Muscle layer of duodenum (tissue), 2 donors: Measurements from ENCODE around the gene EPHA8.

Source experiments
- H3K27ac ChIP-seq: one replicate; pipeline ENCODE4 v1.7.0; 2013; ENCODE audit warnings: mild to moderate bottlenecking, low read length
- H3K27me3 ChIP-seq: one replicate; pipeline ENCODE4 v1.7.0; 2013; ENCODE audit warnings: low read depth, mild to moderate bottlenecking, control low read depth, low read length
- H3K36me3 ChIP-seq, 2 donors: one replicate each; pipeline ENCODE4 v1.7.0; 2013; ENCODE audit warnings: low read length in 2 of 2, control low read depth in 1 of 2, mild to moderate bottlenecking in 1 of 2; ENCODE audit not compliant: insufficient read depth in 2 of 2, control insufficient read depth in 1 of 2
- H3K4me1 ChIP-seq, 2 donors: one replicate each; pipeline ENCODE4 v1.7.0; 2013; ENCODE audit warnings: low read length in 2 of 2, mild to moderate bottlenecking in 2 of 2, control low read depth in 1 of 2, moderate library complexity in 1 of 2; ENCODE audit not compliant: insufficient read depth in 2 of 2, control insufficient read depth in 1 of 2
- H3K4me3 ChIP-seq, 2 donors: one replicate each; pipeline ENCODE4 v1.7.0; 2013; ENCODE audit warnings: low read length in 2 of 2, low read depth in 1 of 2, mild to moderate bottlenecking in 1 of 2
- H3K9me3 ChIP-seq, 2 donors: one replicate each; pipeline ENCODE4 v1.7.0; 2013; ENCODE audit warnings: low read length in 2 of 2, control low read depth in 1 of 2, mild to moderate bottlenecking in 1 of 2; ENCODE audit not compliant: control insufficient read depth in 1 of 2
- donor health status: healthy.

EPHA8 gene

DNA sequence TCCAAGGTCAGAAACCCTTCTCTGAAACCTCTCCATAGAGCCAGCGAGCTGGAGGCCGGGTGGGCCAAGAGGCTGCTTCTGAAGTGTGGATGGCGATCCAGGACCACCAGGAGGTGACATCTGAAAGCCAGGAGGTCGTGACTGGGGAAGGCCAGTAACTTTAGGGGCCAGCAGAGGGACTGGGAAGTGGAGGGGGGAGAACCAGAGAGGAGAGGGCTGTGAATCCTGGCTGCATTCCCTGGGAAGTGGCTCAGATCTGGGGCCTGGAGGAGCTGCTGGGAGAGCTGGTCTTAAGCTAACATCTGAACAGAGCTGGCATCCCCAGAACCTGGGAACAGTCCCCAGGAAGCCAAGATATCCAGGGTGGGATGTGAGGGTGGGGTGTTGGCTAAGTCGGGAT, 11.3 kb upstream of the EPHA8 start:
- no peaks in the 10 kb centered on the region for H3K9me3 ChIP-seq
- H3K27ac ChIP-seq = no peak overlapping the region
- H3K4me3 ChIP-seq = no peak overlapping the region
- no peaks in the 10 kb centered on the region for H3K36me3 ChIP-seq
- peaks cover 3 to 4% of the 10 kb centered on the region in 2 donors for H3K4me1 ChIP-seq
- peaks cover 17% of the 10 kb centered on the region for H3K27me3 ChIP-seq

DNA sequence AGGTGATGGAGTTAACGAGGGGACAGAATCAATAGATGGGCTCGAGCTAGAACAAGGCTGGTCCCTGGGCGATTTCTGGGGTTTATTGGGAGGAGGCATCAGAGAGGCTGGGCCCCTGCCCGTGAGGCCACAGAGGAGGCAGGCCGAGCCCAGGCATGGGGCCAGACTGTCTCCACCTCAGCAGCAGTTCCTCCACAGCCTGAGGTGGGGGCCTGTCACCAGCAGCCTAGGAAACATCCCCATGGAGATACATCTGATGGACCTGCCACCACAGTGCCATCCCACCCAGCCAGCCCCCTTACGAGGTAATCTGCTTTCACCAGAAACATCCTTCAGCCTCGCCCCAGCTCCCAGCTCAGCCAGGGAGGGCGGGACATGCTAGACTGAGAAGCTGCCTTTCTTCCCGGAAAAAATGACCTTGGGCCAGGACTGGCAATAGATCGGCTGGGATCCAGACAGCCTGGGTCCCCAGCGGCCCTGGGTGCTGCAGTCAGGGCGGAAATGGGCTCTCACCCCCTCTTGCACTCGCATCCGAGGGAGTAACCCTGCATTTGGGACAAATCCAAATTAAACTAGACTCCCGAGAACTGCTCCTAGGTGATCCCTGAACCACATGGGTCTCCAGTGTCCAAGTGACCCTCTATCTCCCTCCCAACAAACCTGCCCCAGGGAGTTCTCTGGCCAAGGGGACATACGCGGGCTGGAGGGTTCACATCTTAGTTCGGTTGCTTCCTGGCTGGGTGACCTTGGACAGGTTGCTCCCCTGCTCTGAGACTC, 10.0 kb upstream of the EPHA8 start:
- Histone ChIP-seq H3K27me3 (peaks cover 13% of the 10 kb centered on the region), H3K27ac (no peak overlapping the region), H3K36me3 (no peaks in the 10 kb centered on the region), H3K4me1 (peaks cover 3 to 4% of the 10 kb centered on the region in 2 donors), H3K9me3 (no peaks in the 10 kb centered on the region), H3K4me3 (no peak overlapping the region)

DNA sequence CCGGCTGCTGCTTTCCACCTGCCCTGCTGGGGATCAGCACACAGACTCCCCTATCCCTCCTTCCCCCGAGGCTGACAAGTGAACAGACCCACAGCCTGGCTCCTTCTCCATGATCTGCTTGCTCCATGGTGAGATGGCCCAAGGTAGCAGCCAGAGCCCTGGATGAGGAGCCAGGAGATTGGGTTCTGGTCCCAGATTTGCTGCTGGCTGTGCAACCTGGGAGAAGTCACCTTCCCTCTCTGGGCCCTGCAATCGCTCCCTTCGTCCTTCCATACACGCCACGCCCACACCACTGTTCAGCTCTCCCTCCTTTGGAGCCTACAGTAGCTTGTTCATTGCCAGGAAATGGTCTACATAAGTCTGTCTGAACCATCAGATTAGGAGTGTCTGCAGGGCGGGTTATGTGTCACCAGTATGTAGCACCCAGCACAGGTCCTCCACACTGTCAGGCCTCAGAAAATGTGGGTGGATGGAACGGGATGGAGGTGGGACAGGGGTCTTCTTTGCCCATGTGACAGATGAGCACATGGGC, 9.2 kb upstream of the EPHA8 start:
- no peak overlapping the region for H3K4me3 ChIP-seq
- no peak overlapping the region for H3K27ac ChIP-seq
- H3K4me1 ChIP-seq = peaks cover 3 to 4% of the 10 kb centered on the region in 2 donors
- no peaks in the 10 kb centered on the region for H3K9me3 ChIP-seq
- no peaks in the 10 kb centered on the region for H3K36me3 ChIP-seq
- peaks cover 13% of the 10 kb centered on the region for H3K27me3 ChIP-seq

DNA sequence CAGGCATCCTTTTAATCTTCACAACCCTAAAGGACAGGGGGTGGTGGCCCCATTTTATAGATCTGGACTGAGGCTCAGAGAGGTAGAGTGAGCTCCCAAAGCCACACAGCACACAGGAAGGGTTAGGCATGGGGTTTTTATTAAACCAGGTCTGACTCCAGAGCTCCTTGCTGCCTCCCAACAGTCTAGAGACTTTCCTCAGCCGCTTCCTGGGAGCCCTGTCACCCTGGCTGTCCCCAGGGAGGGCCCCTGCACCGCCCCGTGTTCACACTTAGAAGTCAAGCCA, 8.0 kb upstream of the EPHA8 start:
- Histone ChIP-seq H3K9me3 (no peaks in the 10 kb centered on the region), H3K27ac (no peak overlapping the region), H3K36me3 (no peaks in the 10 kb centered on the region), H3K4me1 (peaks cover 3 to 4% of the 10 kb centered on the region in 2 donors), H3K4me3 (no peak overlapping the region), H3K27me3 (peaks cover 13% of the 10 kb centered on the region)

GRCh38 chr1:22556391-22557104, 6.7 kb upstream of the EPHA8 start:
- Histone ChIP-seq H3K36me3 (no peaks in the 10 kb centered on the region), H3K27ac (no peak overlapping the region), H3K27me3 (peaks cover 17% of the 10 kb centered on the region), H3K4me3 (no peak overlapping the region), H3K9me3 (no peaks in the 10 kb centered on the region), H3K4me1 (peaks cover 3 to 4% of the 10 kb centered on the region in 2 donors)

GRCh38 chr1:22557341-22557950, 5.8 kb upstream of the EPHA8 start:
- Histone ChIP-seq H3K27ac (no peak overlapping the region), H3K4me1 (peaks cover 3 to 4% of the 10 kb centered on the region in 2 donors), H3K36me3 (no peaks in the 10 kb centered on the region), H3K4me3 (no peak overlapping the region), H3K27me3 (peaks cover 25% of the 10 kb centered on the region), H3K9me3 (no peaks in the 10 kb centered on the region)

DNA sequence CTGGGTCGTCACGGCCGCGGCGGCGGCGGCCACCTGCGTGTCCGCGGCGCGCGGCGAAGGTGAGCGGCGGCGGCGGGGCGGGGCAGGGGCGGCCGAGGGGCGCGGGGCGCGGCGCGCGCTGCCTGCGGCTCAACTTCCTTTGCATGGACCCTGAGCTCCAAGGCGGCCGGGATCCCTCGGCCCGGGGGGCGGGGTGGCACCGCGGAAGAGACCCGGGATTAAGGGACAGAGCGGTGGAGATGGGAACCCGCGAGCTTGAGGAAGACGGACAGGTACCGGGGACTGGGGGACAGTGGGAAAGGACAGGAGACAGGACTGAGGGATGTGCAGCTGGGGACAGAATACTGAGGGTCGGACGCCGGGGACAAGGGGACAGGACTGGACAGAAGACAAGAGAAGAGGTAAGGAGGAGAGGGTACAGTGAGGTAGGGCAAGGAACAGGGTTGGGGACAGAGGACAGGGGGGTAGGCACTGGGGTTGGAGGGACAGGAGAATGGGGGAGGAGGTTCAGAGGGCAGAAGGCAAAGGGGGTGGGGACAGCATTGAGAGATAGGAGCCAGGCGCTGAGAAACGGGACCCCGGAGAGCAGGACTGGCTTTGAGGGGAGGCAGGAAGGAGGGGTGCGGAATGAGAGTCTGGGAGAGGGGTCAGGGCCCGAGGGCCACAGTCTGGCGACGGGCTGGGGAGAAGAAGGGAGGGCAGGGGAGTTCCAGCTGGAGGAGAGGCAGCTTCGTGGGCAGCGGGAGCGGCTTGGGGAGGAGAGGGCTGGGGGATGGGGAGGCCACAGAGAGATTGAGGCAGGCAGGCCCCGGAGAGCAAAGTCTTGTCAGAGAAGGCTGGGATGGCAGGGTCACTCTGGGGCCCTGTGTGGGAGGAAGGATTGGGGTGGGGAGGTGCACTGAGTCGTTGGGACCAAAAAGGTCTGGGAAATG, 648 bp downstream of the EPHA8 start:
- no peak overlapping the region for H3K27ac ChIP-seq
- H3K9me3 ChIP-seq = no peaks in the 10 kb centered on the region
- peaks cover 0 to 7% of the 10 kb centered on the region in 2 donors for H3K4me1 ChIP-seq
- H3K4me3 ChIP-seq = no peak overlapping the region
- H3K36me3 ChIP-seq = no peaks in the 10 kb centered on the region
- H3K27me3 ChIP-seq = peaks cover 39% of the 10 kb centered on the region

- Histone ChIP-seq H3K4me1 (peaks cover 0 to 7% of the 10 kb centered on the region in 2 donors), H3K4me3 (no peak overlapping the region), H3K27me3 (peaks cover 34% of the 10 kb centered on the region), H3K9me3 (no peaks in the 10 kb centered on the region), H3K27ac (no peak overlapping the region), H3K36me3 (no peaks in the 10 kb centered on the region)
Observed at GRCh38 chr1:22566161-22566560, 2.9 kb downstream of the EPHA8 start.

DNA sequence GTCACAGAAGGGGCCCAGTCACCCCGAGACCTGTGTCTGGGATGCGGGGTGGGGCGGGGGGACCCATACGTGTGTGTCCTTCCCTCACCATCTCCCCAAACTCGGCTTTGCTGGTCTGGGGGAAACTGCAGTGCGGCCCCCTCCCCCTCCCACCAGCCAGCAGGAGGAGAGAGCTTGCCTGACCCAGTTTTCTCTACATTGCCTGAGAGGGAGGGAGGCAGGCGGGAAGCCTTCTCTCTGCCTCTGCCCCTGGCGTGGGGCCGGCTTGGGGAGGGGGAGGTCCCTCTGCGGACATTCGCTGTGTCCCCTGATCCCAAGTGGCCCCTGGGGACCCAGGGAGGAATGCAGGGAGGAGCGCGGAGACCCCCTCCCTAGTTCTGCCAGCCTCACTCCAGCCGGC, 3.9 kb downstream of the EPHA8 start:
- H3K36me3 ChIP-seq = no peaks in the 10 kb centered on the region
- H3K27me3 ChIP-seq = peaks cover 24% of the 10 kb centered on the region
- H3K4me1 ChIP-seq = peaks cover 0 to 7% of the 10 kb centered on the region in 2 donors
- no peaks in the 10 kb centered on the region for H3K9me3 ChIP-seq
- no peak overlapping the region for H3K27ac ChIP-seq
- H3K4me3 ChIP-seq = no peak overlapping the region

GRCh38 chr1:22567994-22568393, 4.7 kb downstream of the EPHA8 start:
- no peak overlapping the region for H3K4me3 ChIP-seq
- H3K27me3 ChIP-seq = peaks cover 16% of the 10 kb centered on the region
- H3K27ac ChIP-seq = no peak overlapping the region
- H3K36me3 ChIP-seq = no peaks in the 10 kb centered on the region
- H3K9me3 ChIP-seq = no peaks in the 10 kb centered on the region
- peaks cover 0 to 4% of the 10 kb centered on the region in 2 donors for H3K4me1 ChIP-seq
